Testis (tissue), 2 donors: ENCODE measurements around the gene MAGEA9B.
"Not testable (repeated sequence)": the region's sequence is repeated elsewhere in the genome, so short reads cannot be mapped to it uniquely, and the experiment has no call there.

Experiments
- POLR2A ChIP-seq: fragments of 450-650 bp; IDR thresholded peaks from one replicate; pipeline ENCODE4 v1.6.1; 2017; ENCODE audit warnings: antibody characterized with exemption, mild to moderate bottlenecking, moderate library complexity
- TF ChIP-seq, protein P1 (sequence below), 3 experiments: fragments of 450-650 bp in 2 of 3; fragments of 200-600 bp in 1 of 3; sonication (generic) in 1 of 3; IDR thresholded peaks; one replicate each; pipeline ENCODE4 v1.5.1; 2016 to 2019; ENCODE audit warnings: antibody characterized with exemption in 3 of 3, mild to moderate bottlenecking in 2 of 3, moderate library complexity in 1 of 3

DNA sequence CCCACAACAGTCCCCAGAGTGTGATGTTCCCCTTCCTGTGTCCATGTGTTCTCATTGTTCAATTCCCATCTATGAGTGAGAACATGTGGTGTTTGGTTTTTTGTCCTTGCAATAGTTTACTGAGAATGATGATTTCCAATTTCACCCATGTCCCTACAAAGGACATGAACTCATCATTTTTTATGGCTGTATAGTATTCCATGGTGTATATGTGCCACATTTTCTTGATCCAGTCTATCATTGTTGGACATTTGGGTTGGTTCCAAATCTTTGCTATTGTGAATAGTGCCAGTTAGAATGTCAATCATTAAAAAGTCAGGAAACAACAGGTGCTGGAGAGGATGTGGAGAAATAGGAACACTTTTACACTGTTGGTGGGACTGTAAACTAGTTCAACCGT, 32.4 kb upstream of the MAGEA9B start:
- TF ChIP-seq, protein P1, sequence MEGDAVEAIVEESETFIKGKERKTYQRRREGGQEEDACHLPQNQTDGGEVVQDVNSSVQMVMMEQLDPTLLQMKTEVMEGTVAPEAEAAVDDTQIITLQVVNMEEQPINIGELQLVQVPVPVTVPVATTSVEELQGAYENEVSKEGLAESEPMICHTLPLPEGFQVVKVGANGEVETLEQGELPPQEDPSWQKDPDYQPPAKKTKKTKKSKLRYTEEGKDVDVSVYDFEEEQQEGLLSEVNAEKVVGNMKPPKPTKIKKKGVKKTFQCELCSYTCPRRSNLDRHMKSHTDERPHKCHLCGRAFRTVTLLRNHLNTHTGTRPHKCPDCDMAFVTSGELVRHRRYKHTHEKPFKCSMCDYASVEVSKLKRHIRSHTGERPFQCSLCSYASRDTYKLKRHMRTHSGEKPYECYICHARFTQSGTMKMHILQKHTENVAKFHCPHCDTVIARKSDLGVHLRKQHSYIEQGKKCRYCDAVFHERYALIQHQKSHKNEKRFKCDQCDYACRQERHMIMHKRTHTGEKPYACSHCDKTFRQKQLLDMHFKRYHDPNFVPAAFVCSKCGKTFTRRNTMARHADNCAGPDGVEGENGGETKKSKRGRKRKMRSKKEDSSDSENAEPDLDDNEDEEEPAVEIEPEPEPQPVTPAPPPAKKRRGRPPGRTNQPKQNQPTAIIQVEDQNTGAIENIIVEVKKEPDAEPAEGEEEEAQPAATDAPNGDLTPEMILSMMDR (IDR thresholded peaks at IDR 0.05): not testable (repeated sequence)
- not testable (repeated sequence) for TF ChIP-seq POLR2A
